Measurements from ENCODE around the gene KRTAP5-7.
"Not testable (repeated sequence)": the region's sequence is repeated elsewhere in the genome, so short reads cannot be mapped to it uniquely, and the experiment has no call there.

KRTAP5-7 gene

GRCh38 chr11:71566081-71566620, 39.1 kb downstream of the KRTAP5-7 start:
- H3F3A ChIP-seq (ENCODE audit: insufficient read depth, low read length) = no peaks in the 10 kb centered on the region
- H4K20me1 ChIP-seq (ENCODE audit: insufficient read depth, low read length) = no peaks in the 10 kb centered on the region
- H3K27me3 ChIP-seq (ENCODE audit: insufficient read depth, low read length) = no peaks in the 10 kb centered on the region
- no peaks in the 10 kb centered on the region for H3K4me1 ChIP-seq (ENCODE audit: insufficient read depth, low read length, severe bottlenecking)
- no peak overlapping the region for H3K4me3 ChIP-seq (ENCODE audit: low read depth, low read length, poor library complexity, severe bottlenecking)
- no peaks in the 10 kb centered on the region for H3K9me2 ChIP-seq (ENCODE audit: low read depth, low read length)
- no peak overlapping the region for H3K27ac ChIP-seq (ENCODE audit: low read depth, low read length, poor library complexity, severe bottlenecking)
- no peaks in the 10 kb centered on the region for H3K9me3 ChIP-seq (ENCODE audit: low read length)
- H3K4me2 ChIP-seq (ENCODE audit: low read length) = no peak overlapping the region
- no peak overlapping the region for H3K9ac ChIP-seq (ENCODE audit: low read length)
- no peak for TF ChIP-seq CTCF (IDR thresholded peaks at IDR 0.05; ENCODE audit: low read length)
- no peak for TF ChIP-seq EZH2 (IDR thresholded peaks at IDR 0.05; ENCODE audit: borderline replicate concordance, low read length)
- no peak overlapping the region for H2AFZ ChIP-seq (ENCODE audit: low read length)
- H3K79me2 ChIP-seq (ENCODE audit: insufficient read depth, low read length) = no peaks in the 10 kb centered on the region
- no peaks in the 10 kb centered on the region for H3K36me3 ChIP-seq (ENCODE audit: insufficient read depth, low read length)

GRCh38 chr11:71566626-71567599, 39.8 kb downstream of the KRTAP5-7 start:
- not testable (repeated sequence) for H3K4me2 ChIP-seq (ENCODE audit: low read length); H4K20me1 ChIP-seq (ENCODE audit: insufficient read depth, low read length); H3K27me3 ChIP-seq (ENCODE audit: insufficient read depth, low read length); H2AFZ ChIP-seq (ENCODE audit: low read length); H3K4me1 ChIP-seq (ENCODE audit: insufficient read depth, low read length, severe bottlenecking); H3K36me3 ChIP-seq (ENCODE audit: insufficient read depth, low read length); H3K4me3 ChIP-seq (ENCODE audit: low read depth, low read length, poor library complexity, severe bottlenecking); H3K27ac ChIP-seq (ENCODE audit: low read depth, low read length, poor library complexity, severe bottlenecking); H3K79me2 ChIP-seq (ENCODE audit: insufficient read depth, low read length); H3K9me3 ChIP-seq (ENCODE audit: low read length); H3K9ac ChIP-seq (ENCODE audit: low read length); H3K9me2 ChIP-seq (ENCODE audit: low read depth, low read length); H3F3A ChIP-seq (ENCODE audit: insufficient read depth, low read length)

- H3K27ac ChIP-seq (ENCODE audit: low read depth, low read length, poor library complexity, severe bottlenecking); H3K27me3 ChIP-seq (ENCODE audit: insufficient read depth, low read length); H2AFZ ChIP-seq (ENCODE audit: low read length); H3K36me3 ChIP-seq (ENCODE audit: insufficient read depth, low read length); H3K4me3 ChIP-seq (ENCODE audit: low read depth, low read length, poor library complexity, severe bottlenecking); H3K4me1 ChIP-seq (ENCODE audit: insufficient read depth, low read length, severe bottlenecking); H3F3A ChIP-seq (ENCODE audit: insufficient read depth, low read length); H3K4me2 ChIP-seq (ENCODE audit: low read length); H3K9ac ChIP-seq (ENCODE audit: low read length); H4K20me1 ChIP-seq (ENCODE audit: insufficient read depth, low read length); H3K9me3 ChIP-seq (ENCODE audit: low read length); H3K79me2 ChIP-seq (ENCODE audit: insufficient read depth, low read length); H3K9me2 ChIP-seq (ENCODE audit: low read depth, low read length): not testable (repeated sequence)
Observed at GRCh38 chr11:71567633-71568032, 40.6 kb downstream of the KRTAP5-7 start.

DNA sequence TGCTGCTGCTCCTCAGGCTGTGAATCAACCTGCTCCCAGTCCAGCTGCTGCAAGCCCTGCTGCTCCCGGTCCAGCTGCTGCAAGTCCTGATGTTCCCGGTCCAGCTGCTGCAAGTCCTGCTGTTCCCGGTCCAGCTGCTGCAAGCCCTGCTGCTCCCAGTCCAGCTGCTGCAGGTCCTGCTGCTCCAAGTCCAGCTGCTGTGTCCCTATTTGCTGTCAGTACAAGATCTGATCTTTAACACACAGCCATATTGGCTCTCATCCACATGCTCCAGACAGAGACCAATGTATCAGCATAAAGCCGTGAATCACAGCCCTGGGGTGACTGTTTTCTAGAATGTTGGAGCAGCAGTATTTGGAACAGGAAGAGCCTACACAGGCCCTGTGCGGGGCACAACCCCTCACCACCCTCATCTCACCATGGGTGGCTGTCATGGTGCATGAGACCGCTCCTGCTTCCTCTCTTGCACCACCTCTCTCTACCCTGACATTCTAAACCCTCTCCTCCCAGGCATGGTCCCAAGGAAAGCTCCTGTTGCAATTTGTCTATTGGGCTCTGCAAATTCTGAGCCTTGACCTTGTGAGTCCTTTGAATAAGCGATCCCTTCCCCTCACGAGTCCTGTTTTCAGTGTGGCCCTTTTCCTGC, 41.8 kb downstream of the KRTAP5-7 start:
- no peaks in the 10 kb centered on the region for H4K20me1 ChIP-seq (ENCODE audit: insufficient read depth, low read length)
- no peak overlapping the region for H3K4me2 ChIP-seq (ENCODE audit: low read length)
- no peaks in the 10 kb centered on the region for H3K79me2 ChIP-seq (ENCODE audit: insufficient read depth, low read length)
- no peaks in the 10 kb centered on the region for H3K9me2 ChIP-seq (ENCODE audit: low read depth, low read length)
- H3K9ac ChIP-seq (ENCODE audit: low read length) = no peak overlapping the region
- no peaks in the 10 kb centered on the region for H3K9me3 ChIP-seq (ENCODE audit: low read length)
- no peak overlapping the region for H3K4me3 ChIP-seq (ENCODE audit: low read depth, low read length, poor library complexity, severe bottlenecking)
- H3K36me3 ChIP-seq (ENCODE audit: insufficient read depth, low read length) = no peaks in the 10 kb centered on the region
- no peak overlapping the region for H3K27ac ChIP-seq (ENCODE audit: low read depth, low read length, poor library complexity, severe bottlenecking)
- TF ChIP-seq EZH2 (IDR thresholded peaks at IDR 0.05; ENCODE audit: borderline replicate concordance, low read length) (no peak), CTCF (IDR thresholded peaks at IDR 0.05; ENCODE audit: low read length) (no peak)
- H3F3A ChIP-seq (ENCODE audit: insufficient read depth, low read length) = no peaks in the 10 kb centered on the region
- peaks cover 4% of the 10 kb centered on the region; the same call in 1 of the 2 replicates for H3K27me3 ChIP-seq (ENCODE audit: insufficient read depth, low read length)
- no peak overlapping the region for H2AFZ ChIP-seq (ENCODE audit: low read length)
- H3K4me1 ChIP-seq (ENCODE audit: insufficient read depth, low read length, severe bottlenecking) = no peaks in the 10 kb centered on the region

DNA sequence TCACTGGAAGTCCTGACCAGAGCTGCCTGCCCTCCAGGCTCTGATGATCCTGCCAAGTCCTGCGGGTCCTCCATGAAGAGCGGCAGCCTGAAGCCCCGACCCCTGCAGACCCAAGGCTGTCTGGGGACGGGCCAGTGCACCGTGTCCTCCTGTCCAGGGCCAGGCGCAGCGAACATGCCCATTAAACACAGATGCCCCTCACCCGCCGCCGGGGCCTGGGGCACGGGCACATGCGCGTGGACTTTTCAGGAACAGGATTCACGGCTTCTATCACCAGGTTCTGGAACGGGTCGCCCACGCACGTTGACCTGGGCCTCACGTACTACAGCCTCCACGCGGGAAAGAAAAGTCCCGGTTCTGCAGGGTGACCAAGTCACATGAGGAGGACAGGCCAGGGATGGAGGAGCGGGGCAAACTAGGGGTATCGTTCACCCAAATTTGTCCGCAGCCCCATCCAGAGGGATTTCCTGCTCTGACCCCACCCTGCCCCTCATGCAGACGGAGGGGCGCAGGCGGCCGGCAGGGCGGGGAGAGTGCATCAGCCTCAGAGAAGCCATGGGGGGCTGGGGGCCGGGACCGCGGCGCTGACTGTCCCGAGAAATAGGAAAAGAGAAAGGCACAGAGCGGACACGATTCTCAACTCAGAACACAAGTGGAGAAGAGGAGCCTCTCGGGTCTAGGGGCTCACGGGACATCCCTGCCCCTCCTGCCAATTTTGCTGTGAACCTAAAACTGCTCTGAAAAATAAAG, 44.2 kb downstream of the KRTAP5-7 start:
- not testable (repeated sequence) for H2AFZ ChIP-seq (ENCODE audit: low read length); H4K20me1 ChIP-seq (ENCODE audit: insufficient read depth, low read length); H3K9me3 ChIP-seq (ENCODE audit: low read length); H3K4me1 ChIP-seq (ENCODE audit: insufficient read depth, low read length, severe bottlenecking); H3K27ac ChIP-seq (ENCODE audit: low read depth, low read length, poor library complexity, severe bottlenecking); H3F3A ChIP-seq (ENCODE audit: insufficient read depth, low read length); H3K36me3 ChIP-seq (ENCODE audit: insufficient read depth, low read length); H3K4me2 ChIP-seq (ENCODE audit: low read length); H3K79me2 ChIP-seq (ENCODE audit: insufficient read depth, low read length); H3K4me3 ChIP-seq (ENCODE audit: low read depth, low read length, poor library complexity, severe bottlenecking); H3K9ac ChIP-seq (ENCODE audit: low read length); H3K27me3 ChIP-seq (ENCODE audit: insufficient read depth, low read length); H3K9me2 ChIP-seq (ENCODE audit: low read depth, low read length)

Measured in OCI-LY1 (cell line).